A673 (cell line): ENCODE measurements around the gene PRSS38. TPM values are rescaled to one million over a fixed set of nuclear protein-coding genes. Genes with fewer than 3 reads are reported as not detected.

Source experiments
- BruUV-seq: library from RNA; stranded (reverse); fragments of 400-500 nt; replicated peaks from 2 replicates; lab custom pipeline; 2021; lab: Mats Ljungman, UMichigan
- CTCF ChIA-PET: fragments of 300-600 bp; sonication (Branson Sonifier 250); formaldehyde crosslinking; loops from one replicate; lab custom pipeline; 2022; ENCODE audit warnings: antibody characterized with exemption; lab: Charles Lee
- POLR2A ChIA-PET: fragments of 300-600 bp; sonication (Branson Sonifier 250); formaldehyde crosslinking; loops from one replicate; lab custom pipeline; 2022; ENCODE audit warnings: antibody characterized with exemption; ENCODE audit not compliant: low non-redundant PET; lab: Charles Lee
- DNase-seq: peaks from one replicate; pipeline ENCODE4 v3.0.0-alpha.2; 2015; ENCODE audit warnings: low spot score
- H3K27ac ChIP-seq: fragments of 200-600 bp; sonication (generic); 2 replicates; pipeline ENCODE4 v1.5.1; 2016; ENCODE audit warnings: mixed run types, low read depth, mild to moderate bottlenecking, mixed read lengths, antibody characterized with exemption, low read length; ENCODE audit not compliant: poor library complexity, severe bottlenecking
- H3K27me3 ChIP-seq: fragments of 200-600 bp; sonication (generic); replicated peaks from 2 replicates; pipeline ENCODE4 v1.6.1; 2017; ENCODE audit warnings: mixed run types, low read depth, mild to moderate bottlenecking, mixed read lengths, antibody characterized with exemption, low read length; ENCODE audit not compliant: insufficient read depth, poor library complexity
- H3K36me3 ChIP-seq: fragments of 200-600 bp; sonication (generic); 2 replicates; pipeline ENCODE4 v1.6.1; 2016; ENCODE audit warnings: mixed run types, mild to moderate bottlenecking, mixed read lengths, antibody characterized with exemption, low read length; ENCODE audit not compliant: insufficient read depth, poor library complexity, severe bottlenecking
- H3K4me1 ChIP-seq: fragments of 200-600 bp; sonication (generic); 2 replicates; pipeline ENCODE4 v1.6.1; 2017; ENCODE audit warnings: mixed run types, mild to moderate bottlenecking, mixed read lengths, antibody characterized with exemption, low read length; ENCODE audit not compliant: insufficient read depth, poor library complexity, severe bottlenecking
- H3K4me3 ChIP-seq: fragments of 200-600 bp; sonication (generic); 2 replicates; pipeline ENCODE4 v1.5.1; 2016; ENCODE audit warnings: low read depth, mixed run types, mild to moderate bottlenecking, mixed read lengths, low read length; ENCODE audit not compliant: poor library complexity, severe bottlenecking
- H3K9me3 ChIP-seq: fragments of 200-600 bp; sonication (generic); 2 replicates; pipeline ENCODE4 v1.6.1; 2016; ENCODE audit warnings: mixed run types, low read depth, mild to moderate bottlenecking, mixed read lengths, antibody characterized with exemption, low read length; ENCODE audit not compliant: poor library complexity, severe bottlenecking
- CTCF ChIP-seq: fragments of 300-800, 200-600 bp; sonication (generic); conservative IDR thresholded peaks from 2 replicates; pipeline ENCODE4 v1.5.1; 2017; ENCODE audit warnings: low read depth, mild to moderate bottlenecking, antibody characterized with exemption, low read length, moderate library complexity, mixed read lengths
- EZH2 ChIP-seq: fragments of 200-600 bp; sonication (generic); IDR thresholded peaks from 2 replicates; pipeline ENCODE4 v1.6.1; 2017; ENCODE audit warnings: borderline replicate concordance, low read depth, mild to moderate bottlenecking, mixed read lengths, antibody characterized with exemption, low read length; ENCODE audit not compliant: poor library complexity, severe bottlenecking
- intact Hi-C: fragments of 100-400 bp; cut with micrococcal nuclease; formaldehyde crosslinking; loops from one replicate; pipeline ENCODE4 v1.10.0; 2022; ENCODE audit not compliant: unreplicated experiment
- total RNA-seq: library from RNA; stranded (reverse); gene quantifications from 2 replicates; pipeline ENCODE4 v1.2.3, GENCODE V29; 2021

Gene PRSS38
- total RNA-seq, 1 experiment from 2014 or later = not detected

DNA sequence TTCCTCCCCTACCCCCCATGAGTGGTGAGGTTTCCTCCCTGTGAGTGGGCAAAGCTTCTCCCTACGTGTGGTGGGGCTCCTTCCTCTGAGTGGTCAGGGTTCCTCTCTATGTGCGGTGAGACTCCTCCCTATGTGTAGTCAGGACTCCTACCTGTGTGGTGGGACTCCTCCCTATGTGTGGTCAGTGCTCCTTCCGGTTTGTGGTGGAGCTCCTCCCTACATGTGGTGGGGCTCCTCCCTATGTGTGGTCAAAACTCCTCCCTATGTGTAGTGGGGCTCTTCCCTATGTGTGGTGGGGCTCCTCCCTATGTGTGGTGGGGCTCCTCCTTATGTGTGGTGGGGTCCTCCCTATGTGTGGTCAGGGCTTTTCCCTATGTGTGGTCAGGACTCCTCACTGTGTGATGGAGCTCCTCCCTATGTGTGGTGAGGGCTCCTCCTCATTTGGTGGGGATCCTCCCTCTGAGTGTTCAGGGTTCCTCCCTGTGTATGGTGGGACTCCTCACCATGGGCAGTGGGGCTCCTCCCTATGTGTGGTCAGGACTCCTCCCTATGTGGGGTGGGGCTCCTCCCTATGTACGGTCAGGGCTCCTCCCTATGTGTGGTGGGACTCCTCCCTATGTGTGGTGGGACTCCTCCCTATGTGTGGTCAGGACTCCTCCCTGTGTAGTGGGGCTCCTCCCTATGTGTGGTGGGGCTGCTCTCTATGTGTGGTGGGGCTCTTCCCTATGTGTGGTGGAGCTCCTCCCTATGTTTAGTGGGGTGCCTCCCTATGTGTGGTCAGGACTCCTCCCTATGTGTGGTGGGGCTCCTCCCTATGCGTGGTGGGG is 29.1 kb downstream of the PRSS38 start:
- no peaks in the 10 kb centered on the region for H3K27me3 ChIP-seq
- intact Hi-C loops = no loop called here
- H3K36me3 ChIP-seq = no peaks in the 10 kb centered on the region
- no peak overlapping the region for H3K4me3 ChIP-seq
- no TSS peak for BruUV-seq
- no peak overlapping the region for H3K27ac ChIP-seq
- CTCF ChIA-PET = no interaction called here
- DNase-seq = no peak
- no peaks in the 10 kb centered on the region for H3K4me1 ChIP-seq
- TF ChIP-seq EZH2 = no peak
- no peak for TF ChIP-seq CTCF
- no peaks in the 10 kb centered on the region for H3K9me3 ChIP-seq
- POLR2A ChIA-PET = no interaction called here

DNA sequence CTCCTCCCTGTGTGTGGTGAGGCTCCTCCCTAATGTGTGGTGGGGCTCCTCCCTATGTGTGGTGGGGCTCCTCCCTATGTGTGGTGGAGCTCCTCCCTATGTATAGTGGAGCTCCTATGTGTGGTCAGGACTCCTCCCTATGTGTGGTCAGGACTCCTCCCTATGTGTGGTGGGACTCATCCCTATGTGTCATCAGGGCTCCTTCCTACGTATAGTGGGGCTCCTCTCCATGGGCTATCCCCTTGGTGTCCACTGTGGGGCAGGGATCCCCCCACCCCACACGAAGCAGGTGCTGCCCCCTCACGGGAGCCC is 29.6 kb downstream of the PRSS38 start:
- TF ChIP-seq CTCF (no peak), EZH2 (no peak)
- CTCF ChIA-PET = no interaction called here
- POLR2A ChIA-PET = no interaction called here
- Histone ChIP-seq H3K4me3 (no peak overlapping the region), H3K4me1 (no peaks in the 10 kb centered on the region), H3K9me3 (no peaks in the 10 kb centered on the region), H3K36me3 (no peaks in the 10 kb centered on the region), H3K27me3 (no peaks in the 10 kb centered on the region), H3K27ac (no peak overlapping the region)
- intact Hi-C loops = no loop called here
- DNase-seq = no peak
- no TSS peak for BruUV-seq

- intact Hi-C loops = no loop called here
- H3K27me3 ChIP-seq = no peaks in the 10 kb centered on the region
- no peak overlapping the region for H3K4me3 ChIP-seq
- no peaks in the 10 kb centered on the region for H3K36me3 ChIP-seq
- ChIA-PET POLR2A (no interaction called here), CTCF (no interaction called here)
- DNase-seq = no peak
- TF ChIP-seq CTCF (no peak), EZH2 (no peak)
- H3K27ac ChIP-seq = no peak overlapping the region
- no peaks in the 10 kb centered on the region for H3K9me3 ChIP-seq
- no peaks in the 10 kb centered on the region for H3K4me1 ChIP-seq
- BruUV-seq = no TSS peak
These were observed 30.0 kb downstream of the PRSS38 start for GRCh38 chr1:227845519-227845918.
